NCI-H2081 treated with DMSO at 0.1 percent for 48 hours (cell line): ENCODE results near the gene SOX6.
"Not testable (repeated sequence)": the region's sequence is repeated elsewhere in the genome, so short reads cannot be mapped to it uniquely, and the experiment has no call there.

ENCODE experiments used
- DNase-seq: peaks from one replicate; lab custom pipeline; 2025; lab: John Stamatoyannopoulos, UW

SOX6 gene

GRCh38 chr11:16356057-16356760, at the start of gene SOX6:
Gene SOX6 (minus strand): TSS chr11:16356546. CDS start chr11:16341248, 15,298 bp downstream.
- DNase-seq: no peak

- no peak for DNase-seq
Measured at GRCh38 chr11:16404781-16405285, 48.5 kb upstream of the SOX6 start.

- no peak for DNase-seq
Measured at GRCh38 chr11:16403851-16404250, 47.5 kb upstream of the SOX6 start.

- DNase-seq: no peak
Measured at GRCh38 chr11:16403448-16403803, 47.1 kb upstream of the SOX6 start.

GRCh38 chr11:16402654-16403447, 46.5 kb upstream of the SOX6 start:
- DNase-seq: no peak

GRCh38 chr11:16397390-16397789, 41.0 kb upstream of the SOX6 start:
- DNase-seq: no peak

GRCh38 chr11:16395601-16396000, 39.3 kb upstream of the SOX6 start:
- DNase-seq: no peak

GRCh38 chr11:16394947-16395346, 38.6 kb upstream of the SOX6 start:
- DNase-seq: no peak

GRCh38 chr11:16393340-16393739, 37.0 kb upstream of the SOX6 start:
- no peak for DNase-seq

- no peak for DNase-seq
Measured at GRCh38 chr11:16392616-16393015, 36.3 kb upstream of the SOX6 start.

GRCh38 chr11:16390826-16391225, 34.5 kb upstream of the SOX6 start:
- DNase-seq: not testable (repeated sequence)

GRCh38 chr11:16385099-16385498, 28.8 kb upstream of the SOX6 start:
- DNase-seq: no peak

GRCh38 chr11:16382638-16383380, 26.5 kb upstream of the SOX6 start:
- DNase-seq: no peak

GRCh38 chr11:16382186-16382585, 25.8 kb upstream of the SOX6 start:
- no peak for DNase-seq

GRCh38 chr11:16380941-16381568, 24.7 kb upstream of the SOX6 start:
- no peak for DNase-seq

- DNase-seq: no peak
Measured at GRCh38 chr11:16378906-16379305, 22.6 kb upstream of the SOX6 start.

GRCh38 chr11:16377746-16378145, 21.4 kb upstream of the SOX6 start:
- no peak for DNase-seq

GRCh38 chr11:16375664-16376063, 19.3 kb upstream of the SOX6 start:
- not testable (repeated sequence) for DNase-seq

- no peak for DNase-seq
Measured at GRCh38 chr11:16373768-16374167, 17.4 kb upstream of the SOX6 start.

GRCh38 chr11:16372355-16372754, 16.0 kb upstream of the SOX6 start:
- no peak for DNase-seq

GRCh38 chr11:16367252-16367651, 10.9 kb upstream of the SOX6 start:
- no peak for DNase-seq

GRCh38 chr11:16365581-16366228, 9.4 kb upstream of the SOX6 start:
- peak; percentile 30 for DNase-seq
